ENCODE measurements around the gene MAP6D1. TPM values are rescaled to one million over a fixed set of nuclear protein-coding genes. Genes with fewer than 3 reads are reported as not detected.

Gene MAP6D1
- total RNA-seq, 1 experiment from 2014 or later, result 2.9 TPM

DNA sequence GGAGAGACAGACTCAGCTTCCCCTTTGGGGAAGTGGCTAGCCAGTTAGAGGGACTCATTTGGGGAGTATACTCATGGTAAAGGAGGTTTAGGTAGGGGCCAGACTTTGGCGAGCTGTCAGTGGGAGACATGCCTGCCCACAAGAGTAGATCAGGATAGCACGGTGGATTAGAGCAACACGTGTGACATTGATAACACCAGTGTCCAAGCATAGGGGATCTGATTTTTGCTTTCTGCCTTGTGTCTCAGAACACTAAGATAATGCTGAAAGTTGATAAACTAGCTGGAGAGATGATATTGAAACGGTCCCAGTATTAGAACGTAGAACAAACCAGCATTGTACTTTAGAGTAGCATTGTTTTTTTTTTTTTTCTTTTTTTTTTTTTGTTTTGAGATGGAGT lies 25.9 kb downstream of the MAP6D1 start:
- no TSS peak for BruUV-seq (replicated peaks)
- H3K4me3 ChIP-seq (ENCODE audit: low read depth, low read length), result no peak overlapping the region
- no peaks in the 10 kb centered on the region for H3K9me3 ChIP-seq
- Mint-ChIP-seq H3K9me3 (ENCODE audit: unreplicated experiment) (no peaks in the 10 kb centered on the region), H3K4me1 (ENCODE audit: low read depth, unreplicated experiment) (no peaks in the 10 kb centered on the region), H3K4me3 (ENCODE audit: unreplicated experiment) (no peak overlapping the region), H3K27ac (ENCODE audit: unreplicated experiment) (no peak overlapping the region), H3K36me3 (ENCODE audit: insufficient read depth, unreplicated experiment) (peaks cover 46% of the 10 kb centered on the region), H3K27me3 (ENCODE audit: insufficient read depth, unreplicated experiment) (no peaks in the 10 kb centered on the region)
- TF ChIP-seq, protein P1, sequence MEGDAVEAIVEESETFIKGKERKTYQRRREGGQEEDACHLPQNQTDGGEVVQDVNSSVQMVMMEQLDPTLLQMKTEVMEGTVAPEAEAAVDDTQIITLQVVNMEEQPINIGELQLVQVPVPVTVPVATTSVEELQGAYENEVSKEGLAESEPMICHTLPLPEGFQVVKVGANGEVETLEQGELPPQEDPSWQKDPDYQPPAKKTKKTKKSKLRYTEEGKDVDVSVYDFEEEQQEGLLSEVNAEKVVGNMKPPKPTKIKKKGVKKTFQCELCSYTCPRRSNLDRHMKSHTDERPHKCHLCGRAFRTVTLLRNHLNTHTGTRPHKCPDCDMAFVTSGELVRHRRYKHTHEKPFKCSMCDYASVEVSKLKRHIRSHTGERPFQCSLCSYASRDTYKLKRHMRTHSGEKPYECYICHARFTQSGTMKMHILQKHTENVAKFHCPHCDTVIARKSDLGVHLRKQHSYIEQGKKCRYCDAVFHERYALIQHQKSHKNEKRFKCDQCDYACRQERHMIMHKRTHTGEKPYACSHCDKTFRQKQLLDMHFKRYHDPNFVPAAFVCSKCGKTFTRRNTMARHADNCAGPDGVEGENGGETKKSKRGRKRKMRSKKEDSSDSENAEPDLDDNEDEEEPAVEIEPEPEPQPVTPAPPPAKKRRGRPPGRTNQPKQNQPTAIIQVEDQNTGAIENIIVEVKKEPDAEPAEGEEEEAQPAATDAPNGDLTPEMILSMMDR (IDR thresholded peaks at IDR 0.05; ENCODE audit: insufficient read depth in 1 of 2, low read depth in 1 of 2, low read length in 1 of 2, severe bottlenecking in 1 of 2, unreplicated experiment in 1 of 2), result no peak
- no peaks in the 10 kb centered on the region for H3K4me1 ChIP-seq
- no peak for DNase-seq
- peaks cover 6% of the 10 kb centered on the region for H3K36me3 ChIP-seq (ENCODE audit: control insufficient read depth, insufficient read depth, low read length)
- intact Hi-C loops (cut with micrococcal nuclease; ENCODE audit: unreplicated experiment), result no loop called here
- ChIA-PET CTCF (no interaction called here), POLR2A (no interaction called here)
- H3K27me3 ChIP-seq (replicated peaks; ENCODE audit: control insufficient read depth, insufficient read depth, low read length), result no peaks in the 10 kb centered on the region

- H3K4me1 ChIP-seq, result no peaks in the 10 kb centered on the region
- Mint-ChIP-seq H3K27ac (ENCODE audit: unreplicated experiment) (no peak overlapping the region), H3K9me3 (ENCODE audit: unreplicated experiment) (no peaks in the 10 kb centered on the region), H3K4me3 (ENCODE audit: unreplicated experiment) (no peak overlapping the region), H3K27me3 (ENCODE audit: insufficient read depth, unreplicated experiment) (no peaks in the 10 kb centered on the region), H3K36me3 (ENCODE audit: insufficient read depth, unreplicated experiment) (peaks cover 43% of the 10 kb centered on the region), H3K4me1 (ENCODE audit: low read depth, unreplicated experiment) (no peaks in the 10 kb centered on the region)
- CTCF ChIA-PET, result no interaction called here
- BruUV-seq (replicated peaks), result no TSS peak
- TF ChIP-seq, protein P1 (IDR thresholded peaks at IDR 0.05; ENCODE audit: insufficient read depth in 1 of 2, low read depth in 1 of 2, low read length in 1 of 2, severe bottlenecking in 1 of 2, unreplicated experiment in 1 of 2), result no peak
- peaks cover 4% of the 10 kb centered on the region for H3K36me3 ChIP-seq (ENCODE audit: control insufficient read depth, insufficient read depth, low read length)
- H3K4me3 ChIP-seq (ENCODE audit: low read depth, low read length), result no peak overlapping the region
- intact Hi-C loops (cut with micrococcal nuclease; ENCODE audit: unreplicated experiment), result no loop called here
- no peaks in the 10 kb centered on the region for H3K9me3 ChIP-seq
- no peaks in the 10 kb centered on the region for H3K27me3 ChIP-seq (replicated peaks; ENCODE audit: control insufficient read depth, insufficient read depth, low read length)
- DNase-seq, result no peak
- POLR2A ChIA-PET, result no interaction called here
These were observed 27.4 kb downstream of the MAP6D1 start for GRCh38 chr3:183797996-183798395.

DNA sequence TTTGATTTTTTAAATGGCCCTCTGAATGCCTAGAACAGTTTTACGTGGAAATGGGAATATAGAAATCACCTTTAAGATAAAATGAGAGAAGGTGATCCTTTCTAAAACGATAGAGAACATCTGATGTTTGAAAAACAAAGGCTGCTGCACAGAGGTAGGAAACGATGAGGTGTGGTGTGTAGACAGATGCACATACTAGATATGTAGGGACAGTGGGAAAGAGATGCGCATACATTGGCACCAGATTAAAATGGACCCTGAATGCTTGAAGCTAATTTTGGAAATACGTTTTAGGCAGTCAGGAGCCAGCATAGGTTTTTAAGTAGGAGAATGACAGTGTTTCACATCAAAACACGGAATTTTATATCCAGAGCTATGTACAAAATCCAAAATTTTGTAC lies 29.0 kb downstream of the MAP6D1 start:
- H3K4me1 ChIP-seq, result no peaks in the 10 kb centered on the region
- ChIA-PET POLR2A (no interaction called here), CTCF (no interaction called here)
- H3K4me1 Mint-ChIP-seq (ENCODE audit: low read depth, unreplicated experiment), result no peaks in the 10 kb centered on the region
- no peak for DNase-seq
- H3K27me3 ChIP-seq (replicated peaks; ENCODE audit: control insufficient read depth, insufficient read depth, low read length), result no peaks in the 10 kb centered on the region
- H3K27me3 Mint-ChIP-seq (ENCODE audit: insufficient read depth, unreplicated experiment), result no peaks in the 10 kb centered on the region
- TF ChIP-seq, protein P1 (IDR thresholded peaks at IDR 0.05; ENCODE audit: insufficient read depth in 1 of 2, low read depth in 1 of 2, low read length in 1 of 2, severe bottlenecking in 1 of 2, unreplicated experiment in 1 of 2), result no peak
- no TSS peak for BruUV-seq (replicated peaks)
- H3K9me3 Mint-ChIP-seq (ENCODE audit: unreplicated experiment), result no peaks in the 10 kb centered on the region
- H3K27ac Mint-ChIP-seq (ENCODE audit: unreplicated experiment), result no peak overlapping the region
- H3K36me3 Mint-ChIP-seq (ENCODE audit: insufficient read depth, unreplicated experiment), result peaks cover 46% of the 10 kb centered on the region
- no peak overlapping the region for H3K4me3 Mint-ChIP-seq (ENCODE audit: unreplicated experiment)
- intact Hi-C loops (cut with micrococcal nuclease; ENCODE audit: unreplicated experiment), result no loop called here
- H3K36me3 ChIP-seq (ENCODE audit: control insufficient read depth, insufficient read depth, low read length), result peaks cover 4% of the 10 kb centered on the region
- H3K4me3 ChIP-seq (ENCODE audit: low read depth, low read length), result no peak overlapping the region
- H3K9me3 ChIP-seq, result no peaks in the 10 kb centered on the region
